Esophagus muscularis mucosa (tissue), 4 donors: ENCODE data around the gene RBM8A.

ENCODE experiments used
- EP300 ChIP-seq: sonication (generic); formaldehyde crosslinking; IDR thresholded peaks from one replicate; pipeline ENCODE4 v1.6.1; 2017; ENCODE audit warnings: antibody characterized with exemption
- POLR2A ChIP-seq: fragments of 450-650 bp; IDR thresholded peaks from one replicate; pipeline ENCODE4 v1.6.1; 2017; ENCODE audit warnings: antibody characterized with exemption, moderate library complexity, mild to moderate bottlenecking, low read depth
- TF ChIP-seq, protein P1 (sequence below), 3 experiments: fragments of 200-600 bp in 2 of 3; fragments of 450-650 bp in 1 of 3; sonication (generic) in 2 of 3; IDR thresholded peaks; one replicate each; pipeline ENCODE4 v1.5.1; 2017 to 2019; ENCODE audit warnings: antibody characterized with exemption in 3 of 3, mild to moderate bottlenecking in 2 of 3, moderate library complexity in 1 of 3

DNA sequence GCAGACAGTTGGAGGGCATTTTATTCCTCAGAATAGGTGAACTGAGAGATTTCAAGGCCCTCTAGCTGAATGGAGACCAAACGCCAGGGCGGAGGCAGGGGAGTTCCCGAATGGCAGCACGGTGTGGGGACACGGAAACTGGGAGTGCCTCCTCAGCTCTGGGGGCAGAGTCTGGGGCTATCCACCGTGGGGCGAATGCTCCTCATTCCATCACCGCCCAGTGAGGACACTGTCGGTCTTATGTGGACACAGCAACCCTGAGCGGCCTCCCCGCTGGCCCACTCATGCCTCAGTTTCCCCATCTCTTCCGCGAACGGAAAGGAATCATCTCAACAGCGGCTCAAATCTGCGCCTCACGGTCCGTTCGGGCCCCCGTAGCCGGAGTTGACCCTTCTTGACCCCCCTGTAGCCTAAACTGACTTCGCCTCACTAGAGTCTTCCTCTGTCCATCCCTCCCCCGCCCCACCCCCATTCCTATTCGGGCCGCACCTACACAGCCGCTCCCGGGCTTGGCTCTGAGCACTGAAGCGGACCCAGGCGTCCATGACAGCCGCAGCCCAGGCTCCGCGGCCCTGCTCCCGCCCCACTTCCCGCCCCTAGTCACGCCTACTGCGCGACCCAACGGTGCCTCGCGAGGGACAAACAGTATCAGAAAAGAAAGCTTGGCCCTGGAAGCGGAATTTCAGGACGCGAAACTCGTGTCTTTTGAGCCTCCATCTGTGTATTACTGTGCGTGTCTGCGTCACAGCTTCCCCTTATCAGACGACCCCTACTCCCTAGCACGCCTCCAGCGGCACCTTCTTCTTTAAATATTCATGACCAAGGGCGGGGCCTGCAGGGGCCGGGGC, 8.9 kb downstream of the RBM8A start, which contains the start of gene PEX11B:
- TF ChIP-seq, protein P1, sequence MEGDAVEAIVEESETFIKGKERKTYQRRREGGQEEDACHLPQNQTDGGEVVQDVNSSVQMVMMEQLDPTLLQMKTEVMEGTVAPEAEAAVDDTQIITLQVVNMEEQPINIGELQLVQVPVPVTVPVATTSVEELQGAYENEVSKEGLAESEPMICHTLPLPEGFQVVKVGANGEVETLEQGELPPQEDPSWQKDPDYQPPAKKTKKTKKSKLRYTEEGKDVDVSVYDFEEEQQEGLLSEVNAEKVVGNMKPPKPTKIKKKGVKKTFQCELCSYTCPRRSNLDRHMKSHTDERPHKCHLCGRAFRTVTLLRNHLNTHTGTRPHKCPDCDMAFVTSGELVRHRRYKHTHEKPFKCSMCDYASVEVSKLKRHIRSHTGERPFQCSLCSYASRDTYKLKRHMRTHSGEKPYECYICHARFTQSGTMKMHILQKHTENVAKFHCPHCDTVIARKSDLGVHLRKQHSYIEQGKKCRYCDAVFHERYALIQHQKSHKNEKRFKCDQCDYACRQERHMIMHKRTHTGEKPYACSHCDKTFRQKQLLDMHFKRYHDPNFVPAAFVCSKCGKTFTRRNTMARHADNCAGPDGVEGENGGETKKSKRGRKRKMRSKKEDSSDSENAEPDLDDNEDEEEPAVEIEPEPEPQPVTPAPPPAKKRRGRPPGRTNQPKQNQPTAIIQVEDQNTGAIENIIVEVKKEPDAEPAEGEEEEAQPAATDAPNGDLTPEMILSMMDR (IDR thresholded peaks at IDR 0.05) = peak in 1 of 3 experiments; percentile 23
- TF ChIP-seq POLR2A (peak; percentile 51), EP300 (no peak)
